ENCODE measurements around the gene NQO1. TPM values are rescaled to one million over a fixed set of nuclear protein-coding genes. Genes with fewer than 3 reads are reported as not detected.
"Not testable (repeated sequence)": the region's sequence is repeated elsewhere in the genome, so short reads cannot be mapped to it uniquely, and the experiment has no call there.

The NQO1 gene
- total RNA-seq, 1 donor from 2014 or later: 528 TPM

DNA sequence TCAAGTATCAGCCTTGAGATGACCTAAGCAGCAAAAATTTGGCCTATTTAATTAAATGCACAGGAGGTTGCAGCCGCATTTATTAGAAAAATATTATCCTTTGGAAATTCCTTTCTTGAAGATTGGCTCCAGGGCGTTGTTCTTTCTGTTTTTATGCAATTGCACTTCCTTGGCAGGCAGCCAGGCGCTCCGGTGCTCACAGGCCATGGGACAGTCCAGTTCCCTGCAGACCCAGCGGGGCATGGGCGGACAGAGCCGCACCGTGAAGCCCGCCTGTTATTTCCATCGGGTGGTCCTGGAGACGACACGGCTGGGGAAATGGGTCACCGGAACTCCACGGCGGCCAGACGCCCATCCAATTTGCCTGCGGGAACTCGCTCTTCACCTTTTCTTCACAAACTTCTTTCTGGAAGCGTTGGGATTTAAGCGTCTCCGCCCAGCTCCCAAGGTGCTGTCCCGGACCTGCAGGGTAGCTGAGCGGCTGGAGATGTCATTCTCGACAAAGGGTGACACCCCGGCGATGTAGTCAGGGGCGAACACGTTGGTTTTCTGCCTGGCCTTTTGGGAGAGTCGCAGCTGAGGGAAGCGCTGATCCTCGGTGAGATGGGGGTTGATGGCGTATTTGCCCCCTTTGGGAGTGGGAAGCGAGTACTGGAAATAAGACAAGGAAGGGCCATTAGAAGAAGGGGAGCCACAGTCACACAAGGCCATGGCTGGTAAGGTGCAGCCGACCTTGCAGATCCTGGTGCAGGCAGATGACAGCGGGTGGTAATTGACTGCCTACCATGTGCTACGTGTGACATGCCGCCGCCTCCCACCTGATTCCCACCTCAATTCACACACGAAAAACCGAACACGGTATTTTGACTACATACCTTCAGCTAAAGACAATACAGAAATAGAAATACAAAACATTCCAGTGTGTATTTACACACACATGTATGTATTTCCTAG lies 15.9 kb upstream of the NQO1 start:
- DNase-seq (ENCODE audit: low spot score): peak; percentile 84

DNA sequence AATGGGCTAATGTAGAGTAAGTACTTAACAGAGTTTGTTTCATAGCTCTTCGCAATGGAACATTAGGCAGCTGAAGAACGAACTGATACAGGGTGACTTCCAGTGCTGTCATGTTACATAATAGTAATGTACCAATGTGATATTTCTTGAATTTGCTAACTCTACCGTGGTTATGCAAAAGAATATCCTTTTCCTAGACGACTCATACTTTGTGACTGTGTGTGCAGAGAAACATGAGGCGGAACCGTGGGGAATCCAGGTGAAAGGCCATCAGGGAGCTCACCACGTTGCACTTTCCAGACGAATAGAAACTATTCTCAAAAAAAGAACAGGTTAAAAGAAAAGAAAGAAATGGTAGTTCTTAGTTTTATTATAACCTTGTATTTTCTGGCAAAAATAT lies 15.2 kb upstream of the NQO1 start:
- DNase-seq (ENCODE audit: low spot score): no peak

- DNase-seq (ENCODE audit: low spot score): no peak
These were observed 5.7 kb upstream of the NQO1 start for GRCh38 chr16:69732101-69732500.

DNA sequence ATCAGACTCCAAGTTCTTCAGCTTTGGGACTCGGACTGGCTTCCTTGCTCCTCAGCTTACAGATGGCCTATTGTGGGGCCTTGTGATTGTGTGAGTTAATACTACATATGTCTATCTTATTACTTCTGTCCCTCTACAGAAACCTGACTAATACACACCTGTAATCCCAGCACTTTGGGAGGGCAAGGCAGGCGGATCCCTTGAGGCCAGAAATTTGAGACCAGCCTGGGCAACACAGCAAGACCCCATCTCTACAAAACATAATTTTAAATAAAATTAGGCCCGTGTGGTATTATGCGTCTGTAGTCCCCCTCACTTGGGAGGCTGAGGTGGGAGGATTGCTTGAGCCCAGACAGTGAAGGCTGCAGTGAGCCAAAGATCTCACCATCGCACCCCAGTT lies 4.9 kb upstream of the NQO1 start:
- not testable (repeated sequence) for DNase-seq (ENCODE audit: low spot score)

GRCh38 chr16:69729030-69729429 lies 2.7 kb upstream of the NQO1 start:
- not testable (repeated sequence) for DNase-seq (ENCODE audit: low spot score)

DNA sequence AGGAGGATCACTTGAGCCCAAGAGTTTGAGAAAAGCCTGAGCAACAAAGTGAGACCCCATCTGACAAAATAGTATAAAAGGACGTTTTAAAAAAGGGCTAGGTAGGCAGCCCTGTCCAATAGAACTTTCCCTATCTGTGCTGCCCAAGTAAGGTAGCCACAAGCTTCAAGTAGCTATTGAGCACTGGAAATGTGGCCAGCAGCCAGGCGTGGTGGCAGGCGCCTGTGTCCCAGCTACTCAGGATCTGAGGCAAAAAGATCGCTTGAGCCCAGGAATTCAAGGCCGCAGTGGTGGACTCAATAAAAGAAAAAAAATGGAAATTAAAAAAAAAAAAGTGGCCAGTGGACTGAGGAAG lies 1.5 kb upstream of the NQO1 start:
- DNase-seq (ENCODE audit: low spot score): peak; percentile 27

GRCh38 chr16:69725480-69726312 lies 664 bp downstream of the NQO1 start:
- DNase-seq (ENCODE audit: low spot score): no peak

GRCh38 chr16:69724981-69725479 lies 1.3 kb downstream of the NQO1 start:
- no peak for DNase-seq (ENCODE audit: low spot score)

DNA sequence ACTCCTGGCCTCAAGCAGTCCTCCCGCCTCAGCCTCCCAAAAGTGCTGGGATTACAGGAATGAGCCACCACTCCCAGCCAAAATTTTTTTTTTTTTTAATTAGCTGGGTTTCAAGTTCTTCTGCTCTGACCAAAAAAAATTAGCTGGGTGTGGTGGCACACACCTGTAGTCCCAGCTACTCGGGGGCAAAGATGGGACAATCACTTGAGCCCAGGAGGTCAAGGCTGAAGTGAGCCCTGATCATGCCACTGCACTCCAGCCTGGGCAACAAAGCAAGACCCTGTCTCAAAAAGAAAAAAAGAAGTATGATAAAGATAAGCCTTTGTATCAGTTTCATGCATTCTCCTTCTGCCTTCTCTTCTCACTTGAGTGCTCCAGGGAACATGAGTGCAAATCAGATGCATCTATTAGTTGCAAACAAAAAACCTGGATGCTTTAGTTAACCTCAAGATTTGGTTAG lies 1.9 kb downstream of the NQO1 start:
- DNase-seq (ENCODE audit: low spot score): no peak

- DNase-seq (ENCODE audit: low spot score): peak; percentile 34
These were observed 4.9 kb downstream of the NQO1 start for GRCh38 chr16:69721441-69721957.

GRCh38 chr16:69720822-69721430 lies 5.4 kb downstream of the NQO1 start:
- DNase-seq (ENCODE audit: low spot score): no peak

GRCh38 chr16:69718111-69718764 lies 8.1 kb downstream of the NQO1 start:
- no peak for DNase-seq (ENCODE audit: low spot score)

DNA sequence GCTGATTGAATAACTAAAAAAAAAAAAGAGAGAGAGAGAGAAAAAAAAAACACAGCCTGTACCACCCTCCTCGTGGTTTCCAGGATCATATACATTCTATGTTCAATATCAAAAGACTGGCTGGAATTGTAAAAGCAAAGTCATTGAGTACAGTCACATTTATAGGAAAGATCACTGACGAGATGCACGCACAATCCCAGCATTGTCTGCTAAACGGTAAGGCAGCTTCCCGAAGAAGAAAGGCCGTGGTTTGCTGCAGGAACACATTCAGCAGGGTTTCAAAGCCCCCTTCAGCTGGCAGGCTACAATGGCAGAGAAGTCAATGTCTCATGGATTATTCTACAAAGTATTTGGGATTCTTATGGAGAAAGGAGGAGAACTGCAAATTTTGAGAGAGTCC lies 9.3 kb downstream of the NQO1 start:
- DNase-seq (ENCODE audit: low spot score): no peak

GRCh38 chr16:69712914-69713581 lies 13.3 kb downstream of the NQO1 start:
- no peak for DNase-seq (ENCODE audit: low spot score)

- no peak for DNase-seq (ENCODE audit: low spot score)
These were observed 14.1 kb downstream of the NQO1 start for GRCh38 chr16:69712277-69712676.

DNA sequence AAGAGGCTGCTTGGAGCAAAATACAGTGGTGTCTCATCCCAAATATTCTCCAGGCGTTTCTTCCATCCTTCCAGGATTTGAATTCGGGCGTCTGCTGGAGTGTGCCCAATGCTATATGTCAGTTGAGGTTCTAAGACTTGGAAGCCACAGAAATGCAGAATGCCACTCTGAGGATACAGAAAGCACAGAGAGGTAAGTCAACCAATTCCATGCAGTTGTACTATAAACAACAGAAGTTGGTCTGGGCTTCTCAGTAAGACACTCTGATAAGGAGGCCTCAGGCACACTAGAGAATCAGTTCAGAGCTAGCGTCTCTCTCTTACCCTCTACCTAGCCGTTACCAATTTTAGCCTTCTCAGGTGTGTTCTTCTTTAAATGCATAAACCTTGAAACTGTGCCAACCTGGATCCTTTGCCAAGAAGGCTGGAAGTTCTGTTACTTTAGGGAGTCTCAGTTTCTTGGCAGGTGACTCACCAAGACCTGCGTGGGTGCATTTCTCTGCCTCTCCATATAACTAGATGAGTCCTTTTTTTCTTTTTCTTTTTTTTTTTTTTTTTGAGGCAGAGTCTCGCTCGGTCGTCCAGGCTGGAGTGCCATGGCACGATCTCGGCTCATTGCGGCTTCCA lies 15.1 kb downstream of the NQO1 start:
- DNase-seq (ENCODE audit: low spot score): peak; percentile 60

DNA sequence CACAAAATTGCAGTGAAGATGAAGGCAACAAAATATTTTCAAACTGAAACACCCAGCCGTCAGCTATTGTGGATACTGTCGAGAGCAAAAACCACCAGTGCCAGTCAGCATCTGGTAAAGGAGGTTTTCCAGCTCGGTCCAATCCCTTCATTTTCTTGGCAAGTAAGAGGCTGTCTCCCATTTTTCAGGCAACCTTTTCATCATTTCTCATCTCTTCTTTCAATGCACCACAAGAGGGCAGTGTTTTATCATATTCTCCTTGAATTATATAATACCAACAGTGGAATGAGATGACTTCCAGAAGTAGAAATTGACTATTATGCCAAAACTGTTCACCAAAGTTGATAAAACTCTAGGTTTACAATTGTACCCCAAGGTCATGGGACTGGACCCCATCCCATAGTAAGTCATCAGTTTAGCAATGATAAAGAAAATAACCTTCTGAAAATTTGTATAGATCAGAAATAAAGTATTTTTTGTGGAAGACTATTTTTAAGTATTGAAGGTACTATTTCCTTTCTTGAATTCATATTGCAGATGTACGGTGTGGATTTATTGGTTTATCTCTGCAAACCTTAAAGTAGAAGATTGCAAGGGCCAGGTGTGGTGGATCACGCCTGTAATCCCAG lies 16.8 kb downstream of the NQO1 start:
- DNase-seq (ENCODE audit: low spot score): no peak

- DNase-seq (ENCODE audit: low spot score): no peak
These were observed 18.3 kb downstream of the NQO1 start for GRCh38 chr16:69707920-69708683.

- DNase-seq (ENCODE audit: low spot score): no peak
These were observed 19.4 kb downstream of the NQO1 start for GRCh38 chr16:69706975-69707340.
